Stimulated activated naive B cell treated with anti-CD40 and anti-IgM and Interleukin-4, amounts not matched to agents 10 μg/mL and 1 μg/mL and 100 μg/mL, for 72 hours (primary cell): Measurements from ENCODE around the gene SKIDA1.

ENCODE experiments used
- ATAC-seq, 2 donors: fragments of 150-1000 bp; cut with Tn5 transposase; replicated peaks; 2 replicates each; pipeline ENCODE4 v1.10.0; 2021; ENCODE audit warnings: moderate library complexity in 1 of 2
- DNase-seq: peaks from one replicate; pipeline ENCODE4 v3.0.0; 2021
- H3K27ac Mint-ChIP-seq: one replicate; pipeline ENCODE4 v1.8.0; 2022; ENCODE audit warnings: mild to moderate bottlenecking, mixed read lengths
- H3K27me3 Mint-ChIP-seq, 2 donors: one replicate each; pipeline ENCODE4 v1.8.0; 2022; ENCODE audit warnings: mixed read lengths in 2 of 2
- H3K36me3 Mint-ChIP-seq, 2 donors: one replicate each; pipeline ENCODE4 v1.8.0; 2022; ENCODE audit warnings: mixed read lengths in 2 of 2, mild to moderate bottlenecking in 1 of 2
- H3K4me1 Mint-ChIP-seq, 2 donors: one replicate each; pipeline ENCODE4 v1.8.0; 2022; ENCODE audit warnings: mixed read lengths in 2 of 2, mild to moderate bottlenecking in 1 of 2
- H3K4me3 Mint-ChIP-seq, 2 donors: one replicate each; pipeline ENCODE4 v1.8.0; 2022; ENCODE audit warnings: mild to moderate bottlenecking in 2 of 2, mixed read lengths in 2 of 2, moderate library complexity in 1 of 2
- H3K9me3 Mint-ChIP-seq, 2 donors: one replicate each; pipeline ENCODE4 v1.8.0; 2022; ENCODE audit warnings: mixed read lengths in 2 of 2, mild to moderate bottlenecking in 1 of 2

SKIDA1 gene

DNA sequence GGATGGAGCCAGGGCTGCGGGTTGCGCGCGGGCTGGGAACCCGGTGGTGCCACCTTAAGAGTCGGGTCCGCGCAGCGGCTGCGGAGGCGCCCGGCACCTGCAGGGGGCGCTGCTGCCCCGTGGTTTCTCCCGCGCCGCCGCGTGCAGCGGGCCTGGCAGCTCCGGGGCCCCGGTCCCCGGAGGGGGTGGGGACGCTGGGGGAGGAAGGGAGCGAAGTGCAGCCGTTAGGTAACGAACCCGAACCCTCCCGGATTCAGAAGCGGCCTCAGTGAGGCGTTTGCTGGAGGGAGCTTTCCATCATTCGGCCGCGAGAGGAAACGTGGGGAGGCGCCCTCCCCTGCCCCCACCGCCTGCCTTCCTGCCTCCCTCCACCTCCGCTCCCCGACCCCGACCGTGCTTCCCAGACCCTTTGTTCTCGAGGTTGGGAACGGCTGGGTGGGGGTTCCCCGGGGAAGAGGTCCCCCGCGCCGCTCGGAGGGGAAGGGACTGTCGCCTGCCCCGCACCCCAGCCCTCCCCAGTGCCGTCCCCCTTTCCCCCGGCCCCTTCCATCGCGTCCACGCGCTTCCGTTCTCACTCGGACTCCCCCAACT lies 29.6 kb downstream of the SKIDA1 start:
- Mint-ChIP-seq H3K9me3 (no peaks in the 10 kb centered on the region), H3K36me3 (no peaks in the 10 kb centered on the region), H3K4me1 (peaks cover 18 to 40% of the 10 kb centered on the region in 2 donors), H3K4me3 (peak overlapping the region; percentile 83 to 85), H3K27me3 (peaks cover 49 to 57% of the 10 kb centered on the region in 2 donors), H3K27ac (no peak overlapping the region)
- ATAC-seq, result peak; percentile 82 to 88
- DNase-seq, result peak; percentile 79

DNA sequence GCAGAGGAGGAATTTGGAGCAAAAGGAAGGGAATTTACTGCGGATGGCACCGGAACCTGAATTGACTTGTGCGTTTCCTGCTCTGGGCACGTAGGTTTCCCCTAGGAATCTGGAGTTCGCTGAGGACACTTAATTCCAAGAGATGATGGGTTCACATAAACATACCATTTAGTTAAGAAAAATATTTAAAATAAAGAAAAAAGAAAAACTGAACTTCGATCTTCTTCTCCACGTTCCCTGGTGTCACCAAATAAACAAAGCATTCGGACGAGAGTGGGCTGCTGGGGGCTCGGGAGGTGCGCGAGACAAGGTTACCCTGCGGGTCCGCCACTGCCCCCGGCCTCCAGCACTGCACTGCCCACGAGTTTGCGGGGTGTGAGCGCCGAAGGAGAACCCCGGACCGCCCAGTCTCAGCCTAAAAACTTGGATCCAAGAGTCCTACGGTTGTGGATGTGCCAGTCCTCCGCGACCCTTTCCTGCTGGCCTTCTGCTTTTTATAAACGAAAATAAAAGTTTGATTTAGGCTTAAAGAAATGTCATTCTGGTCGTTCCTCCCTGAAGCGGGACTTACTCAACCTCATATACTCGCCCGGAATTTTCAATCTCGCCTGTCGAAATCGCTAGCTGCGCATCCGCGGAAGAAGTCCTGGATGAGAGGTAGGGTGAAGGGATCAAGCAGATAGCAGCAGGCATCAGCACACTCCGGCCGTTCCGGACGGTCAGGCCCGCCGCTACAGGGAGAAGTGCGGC lies 30.3 kb downstream of the SKIDA1 start:
- Mint-ChIP-seq H3K36me3 (no peaks in the 10 kb centered on the region), H3K27me3 (peaks cover 47 to 53% of the 10 kb centered on the region in 2 donors), H3K9me3 (no peaks in the 10 kb centered on the region), H3K27ac (no peak overlapping the region), H3K4me3 (peak overlapping the region; percentile 83 to 85), H3K4me1 (peaks cover 15 to 34% of the 10 kb centered on the region in 2 donors)
- DNase-seq, result no peak
- peak in 1 of 2 donors; percentile 1 for ATAC-seq

DNA sequence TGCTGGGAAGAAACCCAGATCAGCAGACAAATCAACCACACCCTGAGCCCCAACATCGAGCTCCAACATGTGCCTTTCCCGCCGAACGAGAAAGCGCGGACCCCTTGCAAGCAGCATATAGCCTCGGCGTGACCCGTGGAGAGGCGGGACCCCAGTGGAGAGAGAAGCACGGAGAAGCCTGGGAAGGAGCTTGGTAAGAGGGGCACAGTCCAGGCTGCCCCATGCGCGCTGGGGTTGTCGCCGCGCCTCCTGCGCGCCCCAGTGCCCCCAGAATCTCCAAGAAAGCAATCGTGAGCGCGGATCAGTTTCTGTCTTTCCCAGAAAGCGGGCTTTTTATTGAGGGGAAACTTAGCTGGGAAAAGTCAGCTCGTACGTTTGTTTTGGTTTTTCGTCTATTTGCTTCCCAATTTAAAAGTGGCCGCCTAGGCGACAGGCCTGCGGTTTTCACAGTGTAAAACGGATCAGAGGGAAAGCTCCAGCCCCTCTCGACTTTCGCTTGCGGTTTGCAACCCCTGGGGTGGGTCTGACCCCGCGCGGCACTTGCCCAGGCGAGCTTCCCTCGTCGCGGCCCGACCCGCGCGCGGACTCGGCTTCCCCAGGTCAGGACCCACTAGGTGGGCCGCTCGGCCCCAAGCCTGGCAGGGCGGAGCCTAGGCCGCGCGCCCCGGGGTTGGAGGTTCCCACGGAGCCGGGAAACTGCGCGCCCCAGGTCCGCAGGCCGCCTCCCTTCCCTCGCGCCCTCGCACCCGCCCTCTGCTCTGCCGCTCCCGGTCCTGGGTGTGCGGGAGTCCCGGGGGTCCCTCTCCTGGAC lies 31.1 kb downstream of the SKIDA1 start:
- peak overlapping the region; percentile 51 for H3K27ac Mint-ChIP-seq
- H3K36me3 Mint-ChIP-seq, result no peaks in the 10 kb centered on the region
- H3K4me1 Mint-ChIP-seq, result peaks cover 12 to 26% of the 10 kb centered on the region in 2 donors
- H3K27me3 Mint-ChIP-seq, result peaks cover 41 to 45% of the 10 kb centered on the region in 2 donors
- DNase-seq, result no peak
- peak overlapping the region; percentile 83 to 85 for H3K4me3 Mint-ChIP-seq
- no peaks in the 10 kb centered on the region for H3K9me3 Mint-ChIP-seq
- ATAC-seq, result no peak

- ATAC-seq (no peak), DNase-seq (no peak)
- Mint-ChIP-seq H3K27ac (no peak overlapping the region), H3K27me3 (peaks cover 35 to 42% of the 10 kb centered on the region in 2 donors), H3K4me1 (peaks cover 9 to 21% of the 10 kb centered on the region in 2 donors), H3K4me3 (peak overlapping the region; percentile 83 to 85), H3K36me3 (no peaks in the 10 kb centered on the region), H3K9me3 (no peaks in the 10 kb centered on the region)
Measured at GRCh38 chr10:21493784-21494183, 31.7 kb downstream of the SKIDA1 start.

DNA sequence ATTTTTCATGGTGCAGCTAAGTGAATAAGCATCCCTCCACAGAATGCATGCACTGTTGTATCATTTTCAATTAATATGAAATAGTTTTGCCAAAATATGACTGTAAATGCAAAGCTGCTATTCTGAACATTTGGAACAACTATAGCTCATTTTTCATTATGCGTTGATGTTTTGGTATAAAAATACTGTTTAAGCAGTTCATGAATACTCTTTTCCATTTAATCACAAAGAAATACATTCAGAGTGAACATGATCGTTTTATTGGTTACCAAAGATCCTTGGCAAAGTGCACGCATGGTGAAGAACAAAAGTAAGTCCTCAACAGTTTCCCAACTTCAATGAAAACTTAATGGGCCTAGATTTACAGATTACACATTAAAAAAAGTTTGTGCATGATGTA lies 33.1 kb downstream of the SKIDA1 start:
- no peak for DNase-seq
- peaks cover 9 to 21% of the 10 kb centered on the region in 2 donors for H3K4me1 Mint-ChIP-seq
- H3K36me3 Mint-ChIP-seq, result no peaks in the 10 kb centered on the region
- no peak overlapping the region for H3K27ac Mint-ChIP-seq
- no peak overlapping the region for H3K4me3 Mint-ChIP-seq
- no peaks in the 10 kb centered on the region for H3K9me3 Mint-ChIP-seq
- ATAC-seq, result no peak
- H3K27me3 Mint-ChIP-seq, result peaks cover 21 to 42% of the 10 kb centered on the region in 2 donors

GRCh38 chr10:21490711-21491105 lies 34.8 kb downstream of the SKIDA1 start:
- ATAC-seq (no peak), DNase-seq (no peak)
- Mint-ChIP-seq H3K27ac (no peak overlapping the region), H3K4me3 (no peak overlapping the region), H3K4me1 (peaks cover 9 to 17% of the 10 kb centered on the region in 2 donors), H3K27me3 (peaks cover 21 to 40% of the 10 kb centered on the region in 2 donors), H3K36me3 (no peaks in the 10 kb centered on the region), H3K9me3 (no peaks in the 10 kb centered on the region)

- Mint-ChIP-seq H3K36me3 (no peaks in the 10 kb centered on the region), H3K27me3 (peaks cover 17 to 36% of the 10 kb centered on the region in 2 donors), H3K9me3 (no peaks in the 10 kb centered on the region), H3K27ac (no peak overlapping the region), H3K4me3 (no peak overlapping the region), H3K4me1 (peaks cover 5 to 12% of the 10 kb centered on the region in 2 donors)
- ATAC-seq, result no peak
- DNase-seq, result no peak
Measured at GRCh38 chr10:21490028-21490710, 35.3 kb downstream of the SKIDA1 start.

DNA sequence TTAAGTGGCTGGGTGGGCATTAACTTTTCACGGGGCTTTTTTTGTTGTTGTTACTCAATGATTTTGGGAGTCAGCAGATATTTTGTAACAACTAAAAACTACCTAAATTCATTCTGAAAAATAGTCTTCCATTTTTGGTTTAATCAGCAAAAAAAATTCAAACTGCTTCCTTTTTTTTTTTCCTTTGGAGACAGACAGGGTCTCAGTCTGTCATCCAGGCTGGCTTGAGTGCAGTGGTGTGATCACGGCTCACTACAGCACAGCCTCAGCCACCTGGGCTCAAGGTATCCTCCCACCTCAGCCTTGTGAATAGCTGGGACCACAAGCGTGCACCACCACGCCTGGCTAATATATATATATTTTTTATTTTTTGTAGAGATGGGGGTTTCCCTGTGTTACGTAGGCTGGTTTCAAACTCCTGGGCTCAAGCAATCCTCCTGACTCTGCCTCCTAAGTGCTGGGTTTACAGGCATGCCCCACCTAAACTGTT lies 36.5 kb downstream of the SKIDA1 start:
- DNase-seq, result no peak

GRCh38 chr10:21488246-21488956 lies 37.1 kb downstream of the SKIDA1 start:
- H3K27me3 Mint-ChIP-seq, result peaks cover 7 to 30% of the 10 kb centered on the region in 2 donors
- no peak overlapping the region for H3K4me3 Mint-ChIP-seq
- ATAC-seq, result no peak
- H3K36me3 Mint-ChIP-seq, result no peaks in the 10 kb centered on the region
- H3K4me1 Mint-ChIP-seq, result no peaks in the 10 kb centered on the region
- peaks cover 0 to 1% of the 10 kb centered on the region in 2 donors for H3K9me3 Mint-ChIP-seq
- no peak for DNase-seq
- H3K27ac Mint-ChIP-seq, result no peak overlapping the region

More for the DNA sequence above, 36.5 kb downstream of the SKIDA1 start:
- Mint-ChIP-seq H3K4me3 (no peak overlapping the region), H3K4me1 (peaks cover under 1 to 5% of the 10 kb centered on the region in 2 donors), H3K36me3 (no peaks in the 10 kb centered on the region), H3K9me3 (peaks cover 0 to 1% of the 10 kb centered on the region in 2 donors), H3K27ac (no peak overlapping the region), H3K27me3 (peaks cover 12 to 36% of the 10 kb centered on the region in 2 donors)
- no peak for ATAC-seq

DNA sequence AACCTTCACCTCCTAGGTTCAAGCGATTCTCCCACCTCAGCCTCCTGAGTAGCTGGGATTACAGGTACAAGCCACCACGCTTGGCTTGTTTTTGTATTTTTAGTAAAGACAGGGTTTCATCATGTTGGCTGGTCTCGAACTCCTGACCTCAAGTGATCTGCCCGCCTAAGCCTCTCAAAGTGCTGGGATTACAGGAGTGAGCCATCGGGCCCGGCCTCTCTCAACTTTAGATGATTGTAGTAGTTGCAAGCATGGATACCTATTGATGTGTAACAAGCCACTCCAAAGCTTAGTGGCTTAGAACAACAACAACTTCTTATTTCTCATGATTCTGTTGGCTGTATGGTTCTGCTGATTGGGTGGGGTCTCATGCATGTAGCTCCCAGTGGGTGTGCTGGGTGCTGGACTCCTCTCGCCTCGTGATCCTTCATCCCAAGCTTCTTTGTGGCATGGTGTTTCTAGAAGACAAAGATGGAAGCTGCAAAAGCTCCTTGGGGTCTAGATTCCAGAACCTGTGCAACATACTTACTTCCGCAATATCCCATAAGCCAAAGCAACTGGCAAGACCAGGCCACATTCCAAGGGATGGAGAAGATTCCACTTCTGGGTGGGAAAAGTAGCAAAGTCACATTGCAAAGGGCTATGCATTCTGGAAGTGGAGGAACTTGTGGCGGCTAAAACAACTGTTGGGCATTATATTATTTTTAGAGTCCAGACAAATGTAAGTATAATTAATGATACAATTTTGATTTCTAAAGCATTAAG lies 37.9 kb downstream of the SKIDA1 start:
- ATAC-seq (no peak), DNase-seq (no peak)
- Mint-ChIP-seq H3K4me3 (no peak overlapping the region), H3K27ac (no peak overlapping the region), H3K36me3 (no peaks in the 10 kb centered on the region), H3K4me1 (no peaks in the 10 kb centered on the region), H3K27me3 (peaks cover 7 to 29% of the 10 kb centered on the region in 2 donors), H3K9me3 (peaks cover 0 to 1% of the 10 kb centered on the region in 2 donors)

- no peaks in the 10 kb centered on the region for H3K4me1 Mint-ChIP-seq
- peaks cover 0 to 6% of the 10 kb centered on the region in 2 donors for H3K36me3 Mint-ChIP-seq
- H3K27me3 Mint-ChIP-seq, result peaks cover 11 to 37% of the 10 kb centered on the region in 2 donors
- peaks cover 4 to 5% of the 10 kb centered on the region in 2 donors for H3K9me3 Mint-ChIP-seq
- no peak overlapping the region for H3K4me3 Mint-ChIP-seq
- ATAC-seq (no peak), DNase-seq (no peak)
- no peak overlapping the region for H3K27ac Mint-ChIP-seq
Measured at GRCh38 chr10:21482821-21483220, 42.7 kb downstream of the SKIDA1 start.

GRCh38 chr10:21481407-21481806 lies 44.1 kb downstream of the SKIDA1 start:
- peaks cover 0 to 6% of the 10 kb centered on the region in 2 donors for H3K36me3 Mint-ChIP-seq
- H3K27me3 Mint-ChIP-seq, result peaks cover 11 to 29% of the 10 kb centered on the region in 2 donors
- no peaks in the 10 kb centered on the region for H3K4me1 Mint-ChIP-seq
- H3K27ac Mint-ChIP-seq, result no peak overlapping the region
- no peak for DNase-seq
- peaks cover 4 to 5% of the 10 kb centered on the region in 2 donors for H3K9me3 Mint-ChIP-seq
- ATAC-seq, result no peak
- no peak overlapping the region for H3K4me3 Mint-ChIP-seq
